Measurements from ENCODE around the gene EFHD1. TPM values are rescaled to one million over a fixed set of nuclear protein-coding genes. Genes with fewer than 3 reads are reported as not detected.

The EFHD1 gene
- total RNA-seq, 4 donors from 2014 or later: 13.3 to 23.7 (median 15.3) TPM

DNA sequence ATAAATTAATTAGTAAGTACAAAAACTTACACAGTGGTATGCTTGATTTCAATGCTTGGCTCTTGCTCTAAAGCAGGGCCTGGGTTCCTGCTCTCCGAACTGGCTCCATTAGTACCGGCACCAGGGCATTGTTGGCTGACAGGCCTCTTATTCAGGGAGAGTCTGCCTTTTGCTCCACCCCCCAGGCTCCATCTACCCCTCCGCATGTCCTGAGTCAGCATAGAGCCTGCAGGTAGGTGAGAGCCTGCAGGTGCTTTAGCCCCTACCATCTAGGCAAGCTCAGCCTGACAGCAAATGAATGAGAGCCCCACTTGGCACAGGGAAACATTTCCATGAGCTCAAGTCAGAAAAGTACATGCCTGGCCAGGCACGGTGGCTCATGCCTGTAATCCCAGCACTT, 35.1 kb upstream of the EFHD1 start:
- Histone ChIP-seq H3K27ac (replicated peaks in 1 of 4) (no peak overlapping the region), H3K4me3 (no peak overlapping the region), H3K27me3 (no peaks in the 10 kb centered on the region), H3K4me1 (peaks cover 0 to 7% (median 3%) of the 10 kb centered on the region in 4 donors), H3K36me3 (no peaks in the 10 kb centered on the region), H3K9me3 (no peaks in the 10 kb centered on the region)
- intact Hi-C loops (cut with DNase I): no loop called here
- no peak for DNase-seq (ENCODE audit: extremely low spot score)
- WGBS: 89% methylated on average over 4 of the region's 4 CpGs
- TF ChIP-seq EP300 (IDR thresholded peaks at IDR 0.05) (no peak), POLR2AphosphoS5 (IDR thresholded peaks at IDR 0.05) (no peak), POLR2A (IDR thresholded peaks at IDR 0.05; ENCODE audit: low read depth) (no peak)
- TF ChIP-seq, protein P1, sequence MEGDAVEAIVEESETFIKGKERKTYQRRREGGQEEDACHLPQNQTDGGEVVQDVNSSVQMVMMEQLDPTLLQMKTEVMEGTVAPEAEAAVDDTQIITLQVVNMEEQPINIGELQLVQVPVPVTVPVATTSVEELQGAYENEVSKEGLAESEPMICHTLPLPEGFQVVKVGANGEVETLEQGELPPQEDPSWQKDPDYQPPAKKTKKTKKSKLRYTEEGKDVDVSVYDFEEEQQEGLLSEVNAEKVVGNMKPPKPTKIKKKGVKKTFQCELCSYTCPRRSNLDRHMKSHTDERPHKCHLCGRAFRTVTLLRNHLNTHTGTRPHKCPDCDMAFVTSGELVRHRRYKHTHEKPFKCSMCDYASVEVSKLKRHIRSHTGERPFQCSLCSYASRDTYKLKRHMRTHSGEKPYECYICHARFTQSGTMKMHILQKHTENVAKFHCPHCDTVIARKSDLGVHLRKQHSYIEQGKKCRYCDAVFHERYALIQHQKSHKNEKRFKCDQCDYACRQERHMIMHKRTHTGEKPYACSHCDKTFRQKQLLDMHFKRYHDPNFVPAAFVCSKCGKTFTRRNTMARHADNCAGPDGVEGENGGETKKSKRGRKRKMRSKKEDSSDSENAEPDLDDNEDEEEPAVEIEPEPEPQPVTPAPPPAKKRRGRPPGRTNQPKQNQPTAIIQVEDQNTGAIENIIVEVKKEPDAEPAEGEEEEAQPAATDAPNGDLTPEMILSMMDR (IDR thresholded peaks at IDR 0.05): no peak

DNA sequence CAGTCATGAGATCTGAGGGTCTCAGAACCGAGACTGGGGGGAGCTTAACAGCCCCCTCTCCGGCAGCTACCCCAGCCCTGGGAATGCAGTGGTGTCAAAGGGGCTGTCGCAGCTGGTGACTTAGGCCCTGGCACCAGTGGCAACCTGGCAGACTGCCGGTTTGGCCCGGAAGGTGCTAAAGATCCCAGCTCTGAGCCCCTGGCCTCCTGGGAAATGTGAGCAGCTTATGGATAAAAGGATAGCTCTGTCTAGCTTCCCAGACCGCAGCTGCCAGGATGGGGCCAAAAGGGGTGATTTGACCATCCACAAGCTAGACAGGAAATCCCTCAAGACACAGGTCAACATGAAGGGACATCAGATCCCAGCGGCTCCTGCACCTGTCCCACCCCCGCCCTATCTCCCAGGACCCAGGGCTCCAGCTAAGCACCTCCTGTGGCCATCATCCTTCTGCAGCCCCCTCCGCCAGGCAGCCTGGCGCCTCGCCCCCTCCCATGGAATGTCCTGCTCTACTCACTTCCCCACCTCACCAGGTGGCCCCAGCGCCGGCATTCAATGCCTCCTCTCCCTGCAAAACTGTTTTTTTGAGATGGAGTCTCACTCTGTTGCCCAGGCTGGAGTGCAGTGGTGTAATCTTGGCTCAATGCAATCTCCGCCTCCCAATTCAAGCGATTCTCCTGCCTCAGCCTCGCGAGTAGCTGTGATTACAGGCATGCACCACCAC, 33.2 kb upstream of the EFHD1 start:
- H3K4me1 ChIP-seq: no peaks in the 10 kb centered on the region
- intact Hi-C loops (cut with DNase I): loop anchor here (10.0 kb wide), 2 partner anchors 95 to 455 kb away; partner anchors contain the start of gene GIGYF2
- H3K4me3 ChIP-seq: no peak overlapping the region
- no peak for TF ChIP-seq POLR2A (IDR thresholded peaks at IDR 0.05; ENCODE audit: low read depth)
- TF ChIP-seq, protein P1 (IDR thresholded peaks at IDR 0.05): no peak
- no peaks in the 10 kb centered on the region for H3K36me3 ChIP-seq
- 92% methylated on average over 11 of the region's 17 CpGs for WGBS
- H3K27ac ChIP-seq (replicated peaks in 1 of 4): no peak overlapping the region
- no peaks in the 10 kb centered on the region for H3K9me3 ChIP-seq
- no peak for DNase-seq (ENCODE audit: extremely low spot score)
- H3K27me3 ChIP-seq: no peaks in the 10 kb centered on the region

DNA sequence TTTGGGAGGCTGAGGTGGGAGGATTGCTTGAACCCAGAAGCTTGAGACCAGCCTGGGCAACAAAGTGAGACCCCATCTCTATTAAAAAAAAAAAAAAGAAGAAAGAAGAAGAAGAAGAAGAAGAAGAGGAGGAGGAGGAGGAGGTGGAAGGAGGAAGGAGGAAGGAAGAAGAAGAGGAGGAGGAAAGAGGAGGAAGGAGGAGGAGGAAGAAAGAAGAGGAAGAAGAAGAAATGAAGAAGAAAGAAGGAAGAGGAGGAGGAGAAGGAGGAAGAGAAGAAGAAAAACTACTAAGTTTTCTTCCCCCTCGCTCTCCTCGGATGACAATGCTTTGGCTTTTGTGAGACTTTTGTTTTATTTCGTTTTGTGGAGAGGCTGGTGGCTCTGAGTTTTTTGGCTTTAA, 30.1 kb upstream of the EFHD1 start:
- Histone ChIP-seq H3K27me3 (no peaks in the 10 kb centered on the region), H3K36me3 (no peaks in the 10 kb centered on the region), H3K9me3 (no peaks in the 10 kb centered on the region), H3K27ac (replicated peaks in 1 of 4) (no peak overlapping the region), H3K4me3 (no peak overlapping the region), H3K4me1 (peaks cover 4 to 11% (median 9%) of the 10 kb centered on the region in 4 donors)
- intact Hi-C loops (cut with DNase I): loop anchor here (10.0 kb wide), 2 partner anchors 92 to 452 kb away; partner anchors contain the start of gene GIGYF2
- WGBS: 85% methylated on average over 3 of the region's 3 CpGs
- TF ChIP-seq POLR2AphosphoS5 (IDR thresholded peaks at IDR 0.05) (no peak), EP300 (IDR thresholded peaks at IDR 0.05) (no peak), POLR2A (IDR thresholded peaks at IDR 0.05; ENCODE audit: low read depth) (no peak)
- TF ChIP-seq, protein P1 (IDR thresholded peaks at IDR 0.05): no peak
- DNase-seq (ENCODE audit: extremely low spot score): no peak

DNA sequence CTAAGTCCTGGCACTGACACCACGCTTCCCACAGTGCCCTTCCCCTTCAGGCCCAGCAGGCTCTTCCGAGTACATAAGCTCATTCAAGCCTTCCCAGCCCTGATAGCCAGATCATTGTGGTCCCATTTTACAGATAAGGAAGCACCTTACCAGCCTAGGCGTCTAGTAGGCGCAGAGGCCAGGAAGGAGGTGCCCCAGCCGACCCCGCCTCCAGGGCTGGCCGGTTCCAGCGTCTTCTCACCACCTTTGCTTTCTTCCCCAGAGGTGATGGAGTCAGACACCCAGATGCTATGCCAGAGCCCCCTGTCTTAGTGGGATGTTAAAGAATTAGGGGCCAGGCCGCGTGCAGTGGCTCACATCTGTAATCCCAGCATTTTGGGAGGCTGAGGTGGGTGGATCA, 28.9 kb upstream of the EFHD1 start:
- Histone ChIP-seq H3K27me3 (no peaks in the 10 kb centered on the region), H3K27ac (replicated peaks in 1 of 4) (no peak overlapping the region), H3K36me3 (no peaks in the 10 kb centered on the region), H3K4me3 (no peak overlapping the region), H3K4me1 (peaks cover 4 to 11% (median 9%) of the 10 kb centered on the region in 4 donors), H3K9me3 (no peaks in the 10 kb centered on the region)
- TF ChIP-seq POLR2AphosphoS5 (IDR thresholded peaks at IDR 0.05) (no peak), EP300 (IDR thresholded peaks at IDR 0.05) (no peak), POLR2A (IDR thresholded peaks at IDR 0.05; ENCODE audit: low read depth) (no peak)
- TF ChIP-seq, protein P1 (IDR thresholded peaks at IDR 0.05): no peak
- intact Hi-C loops (cut with DNase I): loop anchor here (10.0 kb wide), 2 partner anchors 90 to 450 kb away; partner anchors contain the start of gene GIGYF2
- no peak for DNase-seq (ENCODE audit: extremely low spot score)
- 92% methylated on average over 10 of the region's 10 CpGs for WGBS

Measured in esophagus muscularis mucosa (tissue), 4 donors.